ACHN (cell line): Measurements from ENCODE around the gene RIPOR2.
"Not testable (repeated sequence)": the region's sequence is repeated elsewhere in the genome, so short reads cannot be mapped to it uniquely, and the experiment has no call there.

Experiments used
- DNase-seq: peaks from one replicate; pipeline ENCODE4 v3.0.0-alpha.2; 2015
- in situ Hi-C: cut with HindIII; loops from 2 replicates; pipeline ENCODE4 v1.10.0; 2017; ENCODE audit warnings: low sequenced_read_pairs, low pct_ligation_motif_present, low pct_unique_long_range_greater_than_20kb

Gene RIPOR2

DNA sequence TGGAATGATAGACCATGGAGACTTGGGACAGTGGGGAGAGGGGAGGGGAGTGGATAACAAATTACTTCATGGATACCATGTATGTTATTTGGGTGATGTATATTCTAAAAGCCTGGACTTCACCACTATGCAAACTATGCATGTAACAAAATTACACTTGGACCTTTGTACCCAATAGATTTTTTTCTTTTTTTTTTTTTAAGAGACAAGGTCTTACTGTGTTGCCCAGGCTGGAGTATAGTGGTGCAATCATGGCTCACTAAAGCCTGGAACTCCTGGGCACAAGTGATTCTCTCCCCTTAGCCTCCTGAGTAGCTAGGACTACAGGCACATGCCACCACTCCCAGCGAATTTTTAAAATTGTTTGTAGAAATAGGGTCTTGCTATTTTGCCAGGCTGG is 45.3 kb downstream of the RIPOR2 start:
- in situ Hi-C loops, result no loop called here
- no peak for DNase-seq

GRCh38 chr6:24888715-24889370 is 46.9 kb downstream of the RIPOR2 start:
- in situ Hi-C loops, result no loop called here
- no peak for DNase-seq

- no peak for DNase-seq
- in situ Hi-C loops, result no loop called here
Observed at GRCh38 chr6:24887545-24888140, 48.1 kb downstream of the RIPOR2 start.

DNA sequence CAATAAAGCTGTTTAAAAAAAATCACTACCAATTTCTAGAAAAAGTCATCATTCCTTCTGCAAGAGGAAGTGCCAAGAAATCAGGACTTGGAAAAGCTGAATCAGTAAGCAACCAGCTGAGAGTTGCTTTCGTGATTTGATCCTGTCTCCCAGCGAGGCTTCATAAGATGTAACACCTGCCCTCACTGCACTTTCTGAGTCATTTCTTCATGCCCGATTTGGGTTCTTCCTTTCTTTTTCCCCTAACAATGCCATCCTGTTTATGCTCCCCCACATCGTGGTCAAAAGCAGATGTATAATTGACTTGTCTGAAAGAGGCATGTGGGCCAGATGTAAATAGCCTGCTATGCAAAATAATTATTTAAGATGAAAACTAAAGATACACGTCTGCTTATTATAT is 52.1 kb downstream of the RIPOR2 start:
- DNase-seq, result no peak
- in situ Hi-C loops, result no loop called here

- in situ Hi-C loops, result no loop called here
- no peak for DNase-seq
Observed at GRCh38 chr6:24882835-24883555, 52.8 kb downstream of the RIPOR2 start.

DNA sequence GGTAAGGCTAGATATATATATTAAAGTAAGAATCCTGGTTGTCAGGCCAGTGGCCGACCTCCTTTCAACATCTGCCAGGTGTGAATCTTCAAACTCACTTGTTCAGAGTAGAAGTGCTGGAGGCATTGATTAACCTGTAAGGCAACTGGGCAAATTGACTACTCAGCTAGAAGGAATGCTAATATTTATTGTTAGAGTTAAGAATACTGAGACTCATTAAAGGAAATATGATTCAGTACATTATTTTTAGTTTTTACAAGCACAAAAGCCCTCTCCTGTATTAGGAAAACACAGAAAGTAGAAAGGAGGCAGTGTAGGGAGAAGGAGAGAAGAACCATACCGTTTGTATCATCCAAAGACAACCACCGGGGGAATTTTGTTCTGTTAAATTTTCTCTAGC is 53.5 kb downstream of the RIPOR2 start:
- DNase-seq, result no peak
- in situ Hi-C loops, result no loop called here

- in situ Hi-C loops, result no loop called here
- no peak for DNase-seq
Observed at GRCh38 chr6:24881376-24881775, 54.4 kb downstream of the RIPOR2 start.

- no peak for DNase-seq
- in situ Hi-C loops, result no loop called here
Observed at GRCh38 chr6:24880451-24880850, 55.3 kb downstream of the RIPOR2 start.

GRCh38 chr6:24879351-24879750 is 56.4 kb downstream of the RIPOR2 start:
- DNase-seq, result no peak
- in situ Hi-C loops, result no loop called here

DNA sequence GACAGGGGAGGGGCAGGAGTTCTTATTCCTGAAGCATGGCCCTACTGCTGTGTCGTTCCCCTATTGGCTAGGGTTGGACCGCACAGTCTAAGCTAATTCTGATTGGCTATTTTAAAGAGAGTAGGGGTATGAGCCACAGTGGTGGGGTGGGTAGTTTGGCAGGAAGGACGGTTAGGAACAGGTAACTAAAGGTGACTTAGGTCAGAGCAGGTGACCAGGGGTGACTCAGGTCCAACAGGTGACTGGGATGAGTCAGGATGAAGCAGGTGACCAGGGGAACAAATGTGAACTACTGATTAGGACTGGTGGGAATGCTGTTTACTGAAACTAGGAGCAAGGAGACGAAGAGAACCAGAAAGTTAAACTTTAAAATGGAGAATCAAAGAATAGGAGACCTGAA is 58.0 kb downstream of the RIPOR2 start:
- DNase-seq, in situ Hi-C loops: not testable (repeated sequence)

GRCh38 chr6:24876499-24877465 is 59.0 kb downstream of the RIPOR2 start:
- in situ Hi-C loops, result no loop called here
- DNase-seq, result no peak

DNA sequence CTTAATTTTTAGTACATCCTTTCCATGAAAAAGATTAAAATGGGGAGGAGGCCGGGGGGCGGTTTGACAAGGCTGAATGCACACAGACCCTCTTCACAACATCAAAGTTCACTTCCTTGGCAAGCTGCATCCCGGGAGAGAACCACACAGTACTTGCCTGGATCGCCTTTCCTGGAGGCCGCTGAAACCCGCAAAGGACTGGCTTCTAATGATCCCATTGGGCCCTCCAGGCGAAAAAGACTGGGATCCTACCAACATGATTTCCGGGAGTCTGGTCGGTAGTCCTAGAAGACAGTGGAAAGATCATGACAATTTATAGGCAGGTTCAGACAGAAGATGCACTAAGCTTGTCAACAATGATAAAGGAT is 60.2 kb downstream of the RIPOR2 start:
- in situ Hi-C loops, result no loop called here
- DNase-seq, result no peak

- no peak for DNase-seq
- in situ Hi-C loops, result no loop called here
Observed at GRCh38 chr6:24874776-24875533, 60.8 kb downstream of the RIPOR2 start.

DNA sequence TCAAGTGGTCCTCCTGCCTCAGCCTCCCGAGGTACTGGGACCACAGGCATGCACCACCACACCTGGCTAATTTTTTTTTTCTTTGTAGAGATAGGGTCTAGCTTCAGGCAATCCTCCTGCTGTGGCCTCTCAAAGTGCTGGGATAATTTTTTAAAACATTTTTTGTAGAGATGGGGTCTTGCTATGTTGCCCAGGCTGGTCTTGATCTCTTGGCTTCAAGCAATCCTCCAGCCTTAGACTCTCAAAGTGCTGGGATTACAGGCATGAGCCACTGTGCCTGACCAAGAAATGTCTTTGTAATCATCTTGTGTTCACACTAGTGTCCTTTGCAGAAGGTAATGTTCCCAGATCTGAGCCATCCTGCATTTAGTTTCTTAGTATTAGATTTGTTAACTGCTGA is 61.6 kb downstream of the RIPOR2 start:
- in situ Hi-C loops, result no loop called here
- no peak for DNase-seq

DNA sequence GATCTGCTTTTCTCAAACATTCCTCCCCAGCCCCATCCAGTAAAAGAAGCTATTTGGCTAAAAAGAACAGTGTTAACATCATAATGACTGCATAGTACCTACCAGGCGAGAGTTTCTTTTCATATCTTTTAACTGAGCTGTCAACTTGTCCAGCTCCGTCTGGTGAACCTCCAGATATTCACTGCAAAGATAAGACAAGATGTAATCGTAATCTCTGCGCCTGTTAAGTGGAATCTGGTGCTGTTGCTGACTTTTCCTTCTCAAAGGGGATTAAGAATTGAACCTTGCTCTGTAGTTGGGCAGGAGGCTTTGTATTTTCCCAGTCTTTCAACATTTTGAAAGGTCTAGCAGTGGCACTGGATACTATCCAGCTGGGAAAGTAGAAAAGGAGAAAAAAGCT is 63.0 kb downstream of the RIPOR2 start:
- DNase-seq, result no peak
- in situ Hi-C loops, result no loop called here

DNA sequence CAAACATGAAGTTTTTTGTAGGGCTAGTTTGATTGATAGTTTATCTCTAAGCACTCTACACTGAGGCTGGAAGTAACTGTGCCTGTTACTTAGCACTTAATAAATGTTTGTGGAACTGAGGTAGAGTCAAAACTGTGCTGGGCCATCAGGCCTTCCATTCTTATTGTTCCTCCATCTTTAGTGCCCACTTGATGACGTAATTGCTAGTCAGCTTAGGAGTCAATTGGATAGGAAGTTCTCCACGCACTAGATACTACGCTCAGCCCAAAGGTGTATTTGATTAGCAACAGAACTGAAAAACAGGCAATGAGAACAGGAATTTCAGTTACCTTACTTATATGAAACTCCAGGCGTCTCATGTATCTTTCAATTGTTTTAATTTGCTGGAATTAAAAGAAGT is 67.0 kb downstream of the RIPOR2 start:
- in situ Hi-C loops, result no loop called here
- DNase-seq, result no peak

- in situ Hi-C loops, result no loop called here
- DNase-seq, result no peak
Observed at GRCh38 chr6:24867104-24867703, 68.6 kb downstream of the RIPOR2 start.

DNA sequence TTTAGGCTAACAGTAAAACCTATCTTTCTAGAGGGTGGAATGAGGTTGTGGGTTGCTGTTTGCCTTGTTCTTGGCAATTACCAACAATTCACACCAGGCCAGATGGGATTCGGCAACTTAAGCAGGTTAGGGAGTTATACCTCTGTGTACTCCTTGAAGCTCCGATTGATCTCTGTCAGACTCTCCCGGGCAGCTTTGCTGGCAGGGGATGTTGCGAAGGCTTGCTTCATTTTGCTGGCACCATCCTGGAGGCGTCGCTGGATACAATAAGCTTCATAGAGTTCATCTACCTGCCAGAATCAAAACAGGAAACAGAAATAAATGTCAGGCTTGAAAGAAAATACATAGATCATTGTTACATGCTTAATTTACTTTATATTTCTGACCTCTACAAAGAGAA is 70.6 kb downstream of the RIPOR2 start:
- in situ Hi-C loops, result no loop called here
- no peak for DNase-seq
